Stomach (tissue), 9 donors: ENCODE results near the gene FAM107B. TPM values are rescaled to one million over a fixed set of nuclear protein-coding genes. Genes with fewer than 3 reads are reported as not detected.
A peak's percentile ranks its signal among the peaks of the same experiment; 100 is the strongest.

Experiments used
- DNase-seq, 2 donors: peaks; one replicate each; pipeline versions ENCODE4 v3.0.0 to v3.0.0-alpha.2; 2013 to 2019
- H3K27ac ChIP-seq, 5 donors: fragments of 200-600 bp in 4 of 5; sonication (generic) in 4 of 5; one replicate each; pipeline ENCODE4 v1.5.1; 2013 to 2019; ENCODE audit warnings: mild to moderate bottlenecking in 1 of 5, moderate library complexity in 1 of 5
- H3K27me3 ChIP-seq, 3 donors: fragments of 200-600 bp; sonication (generic); one replicate each; pipeline ENCODE4 v1.5.1; 2017 to 2019; ENCODE audit warnings: mixed run types in 1 of 3
- H3K36me3 ChIP-seq, 4 donors: fragments of 200-600 bp; sonication (generic); 1 replicate in 3 of 4; 2 replicates in 1 of 4; pipeline ENCODE4 v1.5.1; 2016 to 2019
- H3K4me1 ChIP-seq, 4 donors: fragments of 200-600 bp; sonication (generic); one replicate each; pipeline ENCODE4 v1.5.1; 2016 to 2019
- H3K4me3 ChIP-seq, 4 donors: fragments of 200-600 bp; sonication (generic) in 3 of 4; one replicate each; pipeline ENCODE4 v1.5.1; 2016 to 2019; ENCODE audit warnings: mild to moderate bottlenecking in 1 of 4
- H3K9me3 ChIP-seq, 4 donors: fragments of 200-600 bp; sonication (generic); one replicate each; pipeline ENCODE4 v1.5.1; 2016 to 2019
- CTCF ChIP-seq, 7 experiments: fragments of 450-650 bp in 4 of 7; fragments of 200-600 bp in 3 of 7; sonication (generic) in 3 of 7; IDR thresholded peaks; one replicate each; pipeline ENCODE4 v1.5.1; 2016 to 2019; ENCODE audit warnings: antibody characterized with exemption in 7 of 7, control low read depth in 2 of 7, mild to moderate bottlenecking in 1 of 7
- EP300 ChIP-seq: sonication (generic); formaldehyde crosslinking; IDR thresholded peaks from one replicate; pipeline ENCODE4 v1.6.1; 2017; ENCODE audit warnings: antibody characterized with exemption
- POLR2A ChIP-seq, 4 donors: fragments of 450-650 bp; IDR thresholded peaks; one replicate each; pipeline ENCODE4 v1.6.1; 2016; ENCODE audit warnings: antibody characterized with exemption in 4 of 4, control low read depth in 2 of 4, mild to moderate bottlenecking in 1 of 4, moderate library complexity in 1 of 4
- POLR2AphosphoS5 ChIP-seq, 3 donors: sonication (generic); formaldehyde crosslinking; IDR thresholded peaks; one replicate each; pipeline ENCODE4 v1.6.1; 2016; ENCODE audit warnings: antibody characterized with exemption in 3 of 3
- WGBS, 5 donors: extraction: QIAGEN DNeasy Blood & Tissue Kit in 3 of 5; methylation state at CpG; one replicate each; pipeline versions ENCODE4 v1.1.5 to v1.1.7; 2013 to 2018; 5-methylcytosine and 5-hydroxymethylcytosine counted together
- intact Hi-C: fragments of 100-400 bp; cut with DNase I; formaldehyde crosslinking; loops from one replicate; pipeline ENCODE4 v1.15.1; 2023; ENCODE audit warnings: low total_unique reads
- polyA plus RNA-seq, 3 donors: library from polyadenylated mRNA; stranded (reverse); fragments of 200-250 nt; gene quantifications; one replicate each; pipeline ENCODE4 v1.2.3, GENCODE V29; 2013
- total RNA-seq, 5 donors: library from RNA; depleted of rRNA; stranded (reverse); fragments of >200 nt; gene quantifications; one replicate each; pipeline versions ENCODE4 v1.1.0 to v1.2.3, GENCODE V29; 2014 to 2016
- donor health status: healthy with polysubstance abuse.
- donor health status: Bipolar disorder and iron deficiency.
- donor health status: healthy.

The FAM107B gene
- total and polyA plus RNA-seq, 8 donors: 18.7 to 397 (median 160) TPM

GRCh38 chr10:14565199-14565598 is 209.5 kb downstream of the FAM107B start:
- peaks cover 0 to 34% (median 24%) of the 10 kb centered on the region in 4 donors for H3K36me3 ChIP-seq
- TF ChIP-seq POLR2AphosphoS5 (IDR thresholded peaks at IDR 0.05): no peak
- no peak for TF ChIP-seq EP300
- TF ChIP-seq POLR2A (IDR thresholded peaks at IDR 0.05): no peak
- no peak for TF ChIP-seq CTCF (IDR thresholded peaks at IDR 0.05)
- peaks cover 31 to 97% (median 53%) of the 10 kb centered on the region in 4 donors for H3K4me1 ChIP-seq
- H3K27me3 ChIP-seq: no peaks in the 10 kb centered on the region
- intact Hi-C loops: no loop called here
- no peaks in the 10 kb centered on the region for H3K9me3 ChIP-seq
- peak overlapping the region in 4 of 5 donors; percentile 46 to 90 (median 52) for H3K27ac ChIP-seq
- DNase-seq: no peak
- no peak overlapping the region for H3K4me3 ChIP-seq
- 49 to 79% (median 75%) methylated on average over 5 of the region's 5 CpGs for WGBS, 5 donors

- no peak for DNase-seq
- Histone ChIP-seq H3K27ac (peak overlapping the region in 4 of 5 donors; percentile 46 to 90 (median 52)), H3K9me3 (no peaks in the 10 kb centered on the region), H3K36me3 (peaks cover 0 to 34% (median 24%) of the 10 kb centered on the region in 4 donors), H3K4me3 (no peak overlapping the region), H3K27me3 (no peaks in the 10 kb centered on the region), H3K4me1 (peaks cover 31 to 96% (median 49%) of the 10 kb centered on the region in 4 donors)
- intact Hi-C loops: no loop called here
- TF ChIP-seq CTCF (IDR thresholded peaks at IDR 0.05): no peak
- no peak for TF ChIP-seq POLR2AphosphoS5 (IDR thresholded peaks at IDR 0.05)
- TF ChIP-seq POLR2A (IDR thresholded peaks at IDR 0.05): no peak
- TF ChIP-seq EP300: no peak
- 56 to 64% (median 57%) methylated on average over 5 of the region's 5 CpGs for WGBS, 5 donors
Observed at GRCh38 chr10:14564268-14564744, 210.4 kb downstream of the FAM107B start.

GRCh38 chr10:14563359-14563940 is 211.2 kb downstream of the FAM107B start:
- H3K4me1 ChIP-seq: peaks cover 29 to 96% (median 45%) of the 10 kb centered on the region in 4 donors
- DNase-seq: no peak
- 77 to 80% (median 79%) methylated on average over 4 of the region's 4 CpGs for WGBS, 5 donors
- peaks cover 0 to 31% (median 24%) of the 10 kb centered on the region in 4 donors for H3K36me3 ChIP-seq
- intact Hi-C loops: no loop called here
- no peaks in the 10 kb centered on the region for H3K27me3 ChIP-seq
- H3K4me3 ChIP-seq: no peak overlapping the region
- peak overlapping the region in 4 of 5 donors; percentile 18 to 90 (median 44) for H3K27ac ChIP-seq
- no peaks in the 10 kb centered on the region for H3K9me3 ChIP-seq
- TF ChIP-seq EP300 (no peak), CTCF (IDR thresholded peaks at IDR 0.05) (no peak), POLR2A (IDR thresholded peaks at IDR 0.05) (no peak), POLR2AphosphoS5 (IDR thresholded peaks at IDR 0.05) (no peak)

GRCh38 chr10:14563076-14563336 is 211.7 kb downstream of the FAM107B start:
- H3K4me3 ChIP-seq: no peak overlapping the region
- H3K9me3 ChIP-seq: no peaks in the 10 kb centered on the region
- no peaks in the 10 kb centered on the region for H3K27me3 ChIP-seq
- TF ChIP-seq POLR2AphosphoS5 (IDR thresholded peaks at IDR 0.05): no peak
- TF ChIP-seq POLR2A (IDR thresholded peaks at IDR 0.05): no peak
- TF ChIP-seq EP300: no peak
- no peak for TF ChIP-seq CTCF (IDR thresholded peaks at IDR 0.05)
- no peak for DNase-seq
- peaks cover 0 to 27% (median 21%) of the 10 kb centered on the region in 4 donors for H3K36me3 ChIP-seq
- H3K4me1 ChIP-seq: peaks cover 29 to 99% (median 47%) of the 10 kb centered on the region in 4 donors
- peak overlapping the region in 2 of 5 donors; percentile 67 to 90 for H3K27ac ChIP-seq
- 74 to 84% (median 81%) methylated on average over 3 of the region's 3 CpGs for WGBS, 5 donors
- intact Hi-C loops: no loop called here
